Measurements from ENCODE around the gene ZDHHC12.

- TF ChIP-seq POLR2A (IDR thresholded peaks at IDR 0.05; ENCODE audit: low read length), result no peak
- no peak for TF ChIP-seq GATA1 (IDR thresholded peaks at IDR 0.05; ENCODE audit: low read depth, low read length)
Measured at GRCh38 chr9:128687453-128687852, 36.5 kb downstream of the ZDHHC12 start.

Data from erythroblast (primary cell).